ENCODE data around the gene SCN4B. TPM values are rescaled to one million over a fixed set of nuclear protein-coding genes. Genes with fewer than 3 reads are reported as not detected.
A peak's percentile ranks its signal among the peaks of the same experiment; 100 is the strongest.

The SCN4B gene
- total RNA-seq, 1 donor from 2014 or later: 0.53 TPM

DNA sequence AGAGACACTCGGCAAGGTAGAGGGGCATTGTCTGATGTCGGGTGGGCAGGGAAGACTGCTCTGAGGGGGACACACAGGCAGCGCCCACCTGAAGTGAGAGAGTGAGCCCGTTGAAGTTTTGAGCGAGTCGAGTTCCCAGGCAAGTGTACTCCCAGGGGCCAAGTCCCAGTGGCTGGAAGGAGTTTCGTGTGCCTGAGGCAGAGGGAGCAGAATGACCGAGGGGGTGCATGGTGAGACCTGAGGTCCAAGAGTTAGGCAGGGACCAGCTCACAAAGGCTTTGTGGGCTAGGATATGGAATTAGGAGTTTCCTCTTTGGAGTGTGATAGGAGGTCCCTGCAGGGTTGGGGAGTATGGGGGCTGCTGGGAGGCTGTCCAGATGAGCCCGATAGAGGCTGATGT, 17.6 kb upstream of the SCN4B start:
- no peak for FAIRE-seq
- Histone ChIP-seq H3K4me3 (ENCODE audit: low read depth, low read length) (no peak overlapping the region), H3K27me3 (ENCODE audit: control insufficient read depth, insufficient read depth, low read length) (no peaks in the 10 kb centered on the region), H3K36me3 (ENCODE audit: control insufficient read depth, insufficient read depth, low read length) (no peaks in the 10 kb centered on the region)
- DNase-seq (ENCODE audit: low read depth): no peak
- TF ChIP-seq CTCF (IDR thresholded peaks at IDR 0.05; ENCODE audit: insufficient read depth, low read length, severe bottlenecking): no peak

GRCh38 chr11:118169300-118170140, 16.9 kb upstream of the SCN4B start:
- FAIRE-seq (no peak), DNase-seq (ENCODE audit: low read depth) (no peak)
- Histone ChIP-seq H3K4me3 (ENCODE audit: low read depth, low read length) (no peak overlapping the region), H3K27me3 (ENCODE audit: control insufficient read depth, insufficient read depth, low read length) (no peaks in the 10 kb centered on the region), H3K36me3 (ENCODE audit: control insufficient read depth, insufficient read depth, low read length) (no peaks in the 10 kb centered on the region)
- no peak for TF ChIP-seq CTCF (IDR thresholded peaks at IDR 0.05; ENCODE audit: insufficient read depth, low read length, severe bottlenecking)

GRCh38 chr11:118168751-118169150, 16.1 kb upstream of the SCN4B start:
- Histone ChIP-seq H3K4me3 (ENCODE audit: low read depth, low read length) (no peak overlapping the region), H3K27me3 (ENCODE audit: control insufficient read depth, insufficient read depth, low read length) (no peaks in the 10 kb centered on the region), H3K36me3 (ENCODE audit: control insufficient read depth, insufficient read depth, low read length) (no peaks in the 10 kb centered on the region)
- no peak for FAIRE-seq
- peak; percentile 75 for DNase-seq (ENCODE audit: low read depth)
- no peak for TF ChIP-seq CTCF (IDR thresholded peaks at IDR 0.05; ENCODE audit: insufficient read depth, low read length, severe bottlenecking)

GRCh38 chr11:118168316-118168715, 15.7 kb upstream of the SCN4B start:
- H3K27me3 ChIP-seq (ENCODE audit: control insufficient read depth, insufficient read depth, low read length): no peaks in the 10 kb centered on the region
- H3K36me3 ChIP-seq (ENCODE audit: control insufficient read depth, insufficient read depth, low read length): no peaks in the 10 kb centered on the region
- DNase-seq (ENCODE audit: low read depth) (no peak), FAIRE-seq (no peak)
- no peak for TF ChIP-seq CTCF (IDR thresholded peaks at IDR 0.05; ENCODE audit: insufficient read depth, low read length, severe bottlenecking)
- H3K4me3 ChIP-seq (ENCODE audit: low read depth, low read length): no peak overlapping the region

DNA sequence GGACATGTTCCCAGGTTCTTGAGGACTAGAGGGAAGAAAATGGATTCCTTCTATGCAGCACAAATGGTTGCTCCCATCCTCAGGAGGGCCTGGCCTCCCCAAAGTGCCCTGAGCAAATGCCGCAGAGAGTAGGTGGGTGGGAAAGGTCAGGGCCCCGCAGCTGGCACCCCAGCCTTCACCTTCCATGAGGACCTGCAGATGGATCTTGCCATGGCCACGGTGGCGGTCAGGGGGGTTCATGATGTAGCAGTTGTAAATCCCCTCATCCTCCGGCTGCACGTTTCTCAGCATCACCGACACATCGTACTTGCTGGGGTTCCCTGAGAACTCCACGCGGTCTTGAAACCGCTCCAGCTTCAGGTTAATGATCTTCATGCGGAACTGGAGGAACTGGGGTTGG, 15.3 kb upstream of the SCN4B start:
- FAIRE-seq: no peak
- no peaks in the 10 kb centered on the region for H3K27me3 ChIP-seq (ENCODE audit: control insufficient read depth, insufficient read depth, low read length)
- TF ChIP-seq CTCF (IDR thresholded peaks at IDR 0.05; ENCODE audit: insufficient read depth, low read length, severe bottlenecking): no peak

DNA sequence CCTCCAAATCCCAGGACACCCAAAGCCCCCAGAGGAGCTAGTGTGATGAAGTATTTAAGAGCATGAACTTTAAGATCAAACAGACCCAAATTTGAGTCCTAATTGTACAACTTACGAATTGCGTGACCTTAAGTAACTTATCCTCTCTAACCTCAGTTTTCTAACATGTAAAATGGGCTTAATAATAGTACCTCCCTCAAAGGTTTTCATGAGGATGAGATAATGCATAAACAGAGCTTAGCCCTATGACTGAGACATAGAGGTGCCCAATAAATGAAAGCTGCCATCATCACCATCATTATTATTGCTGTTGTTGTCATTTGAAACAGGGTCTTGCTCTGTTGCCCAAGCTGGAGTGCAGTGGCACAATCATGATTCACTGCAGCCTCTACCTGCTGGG, 14.6 kb upstream of the SCN4B start:
- H3K27me3 ChIP-seq (ENCODE audit: control insufficient read depth, insufficient read depth, low read length): no peaks in the 10 kb centered on the region
- no peak for FAIRE-seq

More for the DNA sequence above, 15.3 kb upstream of the SCN4B start:
- Histone ChIP-seq H3K36me3 (ENCODE audit: control insufficient read depth, insufficient read depth, low read length) (no peaks in the 10 kb centered on the region), H3K4me3 (ENCODE audit: low read depth, low read length) (no peak overlapping the region)
- no peak for DNase-seq (ENCODE audit: low read depth)

More for the DNA sequence above, 14.6 kb upstream of the SCN4B start:
- H3K4me3 ChIP-seq (ENCODE audit: low read depth, low read length): no peak overlapping the region
- TF ChIP-seq CTCF (IDR thresholded peaks at IDR 0.05; ENCODE audit: insufficient read depth, low read length, severe bottlenecking): no peak
- H3K36me3 ChIP-seq (ENCODE audit: control insufficient read depth, insufficient read depth, low read length): no peaks in the 10 kb centered on the region
- no peak for DNase-seq (ENCODE audit: low read depth)
